ENCODE results near the gene PCDHGA1. TPM values are rescaled to one million over a fixed set of nuclear protein-coding genes. Genes with fewer than 3 reads are reported as not detected.
A peak's percentile ranks its signal among the peaks of the same experiment; 100 is the strongest.

The PCDHGA1 gene
- total RNA-seq, 2 donors from 2014 or later = 1.4 to 2.0 TPM

DNA sequence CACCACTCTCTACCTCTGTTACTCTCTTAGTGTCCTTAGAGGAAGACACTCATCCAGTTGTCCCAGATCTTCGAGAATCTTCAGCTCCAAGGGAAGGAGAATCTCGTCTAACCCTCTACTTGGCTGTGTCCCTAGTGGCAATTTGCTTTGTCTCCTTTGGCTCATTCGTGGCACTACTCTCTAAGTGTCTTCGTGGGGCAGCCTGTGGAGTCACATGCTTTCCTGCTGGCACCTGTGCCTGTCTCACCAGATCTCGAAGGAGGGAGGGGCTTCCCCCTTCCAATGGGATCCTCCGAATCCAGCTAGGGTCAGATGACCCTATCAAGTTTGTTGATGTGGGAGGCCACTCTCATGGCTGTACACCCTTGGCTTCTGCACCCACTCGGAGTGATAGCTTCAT is 156.8 kb downstream of the PCDHGA1 start:
- no peak overlapping the region for H3K27ac ChIP-seq
- no peak overlapping the region for H3K4me3 ChIP-seq
- DNase-seq (ENCODE audit: low spot score) = peak; percentile 40
- peaks cover 0 to 38% of the 10 kb centered on the region in 2 donors for H3K4me1 ChIP-seq
- H3K36me3 ChIP-seq = peaks cover 12% of the 10 kb centered on the region
- no peaks in the 10 kb centered on the region for H3K27me3 ChIP-seq
- TF ChIP-seq CTCF (IDR thresholded peaks at IDR 0.05) = no peak
- H3K9me3 ChIP-seq = no peaks in the 10 kb centered on the region

- no peaks in the 10 kb centered on the region for H3K9me3 ChIP-seq
- peaks cover 12% of the 10 kb centered on the region for H3K36me3 ChIP-seq
- no peak for TF ChIP-seq CTCF (IDR thresholded peaks at IDR 0.05)
- peaks cover 0 to 52% of the 10 kb centered on the region in 2 donors for H3K4me1 ChIP-seq
- DNase-seq (ENCODE audit: low spot score) = peak; percentile 57
- no peaks in the 10 kb centered on the region for H3K27me3 ChIP-seq
- peak within 1 kb of the TSS in 1 of 2 donors; percentile 22 for H3K27ac ChIP-seq
- H3K4me3 ChIP-seq = no peak within 1 kb of the TSS
Observed at GRCh38 chr5:141488591-141489561, 158.6 kb downstream of the PCDHGA1 start, which contains the start of gene PCDHGC5. Gene PCDHGC5 (plus strand): TSS chr5:141489081. CDS start chr5:141489241, 160 bp downstream.

DNA sequence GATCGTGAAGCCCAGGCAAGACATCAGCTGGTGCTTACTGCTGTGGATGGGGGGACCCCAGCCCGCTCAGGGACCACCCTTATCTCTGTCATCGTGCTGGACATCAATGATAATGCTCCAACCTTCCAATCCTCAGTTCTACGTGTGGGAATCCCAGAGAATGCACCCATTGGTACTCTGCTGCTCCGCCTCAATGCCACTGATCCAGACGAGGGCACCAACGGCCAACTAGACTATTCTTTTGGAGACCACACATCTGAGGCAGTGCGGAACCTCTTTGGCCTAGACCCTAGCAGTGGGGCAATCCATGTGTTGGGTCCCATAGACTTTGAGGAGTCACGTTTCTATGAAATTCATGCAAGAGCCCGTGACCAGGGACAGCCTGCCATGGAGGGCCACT is 159.5 kb downstream of the PCDHGA1 start:
- Histone ChIP-seq H3K27me3 (no peaks in the 10 kb centered on the region), H3K4me1 (peaks cover 0 to 45% of the 10 kb centered on the region in 2 donors), H3K36me3 (peaks cover 15% of the 10 kb centered on the region)

GRCh38 chr5:141490271-141490670 is 160.0 kb downstream of the PCDHGA1 start:
- DNase-seq (ENCODE audit: low spot score) = no peak
- H3K4me1 ChIP-seq = peaks cover 0 to 41% of the 10 kb centered on the region in 2 donors
- H3K27ac ChIP-seq = no peak overlapping the region
- no peak overlapping the region for H3K4me3 ChIP-seq
- no peaks in the 10 kb centered on the region for H3K9me3 ChIP-seq
- no peaks in the 10 kb centered on the region for H3K27me3 ChIP-seq
- peaks cover 19% of the 10 kb centered on the region for H3K36me3 ChIP-seq
- no peak for TF ChIP-seq CTCF (IDR thresholded peaks at IDR 0.05)

More for the DNA sequence above, 159.5 kb downstream of the PCDHGA1 start:
- Histone ChIP-seq H3K27ac (no peak overlapping the region), H3K4me3 (no peak overlapping the region), H3K9me3 (no peaks in the 10 kb centered on the region)
- no peak for DNase-seq (ENCODE audit: low spot score)
- no peak for TF ChIP-seq CTCF (IDR thresholded peaks at IDR 0.05)

- H3K4me1 ChIP-seq = peaks cover 0 to 38% of the 10 kb centered on the region in 2 donors
- no peak for TF ChIP-seq CTCF (IDR thresholded peaks at IDR 0.05)
- no peaks in the 10 kb centered on the region for H3K9me3 ChIP-seq
- peaks cover 19% of the 10 kb centered on the region for H3K36me3 ChIP-seq
- no peaks in the 10 kb centered on the region for H3K27me3 ChIP-seq
- H3K4me3 ChIP-seq = no peak overlapping the region
- DNase-seq (ENCODE audit: low spot score) = no peak
- H3K27ac ChIP-seq = no peak overlapping the region
Observed at GRCh38 chr5:141490771-141491170, 160.5 kb downstream of the PCDHGA1 start.
